DMS 273 (cell line): ENCODE data around the gene FAM81A.

ENCODE experiments used
- DNase-seq: peaks from one replicate; lab custom pipeline; 2025; ENCODE audit not compliant: unreplicated experiment; lab: John Stamatoyannopoulos, UW

FAM81A gene

GRCh38 chr15:59539799-59540198, 101.8 kb downstream of the FAM81A start:
- no peak for DNase-seq

- no peak for DNase-seq
Observed at GRCh38 chr15:59540654-59541053, 102.7 kb downstream of the FAM81A start.

GRCh38 chr15:59541750-59542149, 103.8 kb downstream of the FAM81A start:
- no peak for DNase-seq

GRCh38 chr15:59543721-59544547, 105.9 kb downstream of the FAM81A start:
- DNase-seq = no peak

- DNase-seq = no peak
Observed at GRCh38 chr15:59545573-59545972, 107.6 kb downstream of the FAM81A start.

- DNase-seq = no peak
Observed at GRCh38 chr15:59548501-59549226, 110.7 kb downstream of the FAM81A start.

- no peak for DNase-seq
Observed at GRCh38 chr15:59549301-59550185, 111.6 kb downstream of the FAM81A start.

- no peak for DNase-seq
Observed at GRCh38 chr15:59550530-59550929, 112.5 kb downstream of the FAM81A start.

- DNase-seq = no peak
Observed at GRCh38 chr15:59550956-59551355, 113.0 kb downstream of the FAM81A start.

GRCh38 chr15:59553879-59554735, 116.1 kb downstream of the FAM81A start:
- no peak for DNase-seq

- DNase-seq = no peak
Observed at GRCh38 chr15:59555696-59556095, 117.7 kb downstream of the FAM81A start.

GRCh38 chr15:59556380-59556779, 118.4 kb downstream of the FAM81A start:
- no peak for DNase-seq

GRCh38 chr15:59557581-59557980, 119.6 kb downstream of the FAM81A start:
- no peak for DNase-seq

- no peak for DNase-seq
Observed at GRCh38 chr15:59558851-59559250, 120.9 kb downstream of the FAM81A start.

GRCh38 chr15:59561547-59561946, 123.6 kb downstream of the FAM81A start:
- no peak for DNase-seq

- no peak for DNase-seq
Observed at GRCh38 chr15:59562448-59563186, 124.6 kb downstream of the FAM81A start.

- DNase-seq = no peak
Observed at GRCh38 chr15:59565299-59565698, 127.3 kb downstream of the FAM81A start.

GRCh38 chr15:59567324-59567723, 129.3 kb downstream of the FAM81A start:
- no peak for DNase-seq

- DNase-seq = no peak
Observed at GRCh38 chr15:59569477-59569876, 131.5 kb downstream of the FAM81A start.

- no peak for DNase-seq
Observed at GRCh38 chr15:59570315-59570714, 132.3 kb downstream of the FAM81A start.
